NCI-H1092 (cell line): ENCODE results near the gene RNF103.
"Not testable (repeated sequence)": the region's sequence is repeated elsewhere in the genome, so short reads cannot be mapped to it uniquely, and the experiment has no call there.

Experiments
- DNase-seq: peaks from one replicate; lab custom pipeline; 2025; lab: John Stamatoyannopoulos, UW

Gene RNF103

GRCh38 chr2:86623043-86623493 lies 597 bp downstream of the RNF103 start:
- DNase-seq = no peak

GRCh38 chr2:86622519-86623042 lies 1.1 kb downstream of the RNF103 start:
- no peak for DNase-seq

GRCh38 chr2:86621280-86621943 lies 2.3 kb downstream of the RNF103 start:
- no peak for DNase-seq

DNA sequence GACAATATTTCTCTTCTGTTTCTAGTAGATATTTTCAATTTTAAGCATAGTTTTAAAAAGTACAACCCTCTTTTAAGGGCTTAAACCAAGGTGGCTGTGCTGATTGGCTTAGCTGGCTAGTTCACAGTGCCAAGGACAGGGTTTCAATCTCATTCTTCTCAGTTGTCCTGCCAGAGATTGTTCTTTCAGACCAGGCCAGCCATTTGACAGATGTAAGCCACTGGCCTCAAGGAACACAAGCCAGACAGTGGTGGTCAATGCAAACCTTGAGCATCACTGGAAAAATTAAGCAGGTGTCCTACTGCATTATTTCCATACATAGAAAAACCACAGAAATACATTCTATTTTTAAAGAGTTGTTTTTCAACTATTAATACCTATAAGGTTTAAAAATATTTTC lies 5.9 kb downstream of the RNF103 start:
- DNase-seq = no peak

GRCh38 chr2:86617153-86617552 lies 6.5 kb downstream of the RNF103 start:
- no peak for DNase-seq

DNA sequence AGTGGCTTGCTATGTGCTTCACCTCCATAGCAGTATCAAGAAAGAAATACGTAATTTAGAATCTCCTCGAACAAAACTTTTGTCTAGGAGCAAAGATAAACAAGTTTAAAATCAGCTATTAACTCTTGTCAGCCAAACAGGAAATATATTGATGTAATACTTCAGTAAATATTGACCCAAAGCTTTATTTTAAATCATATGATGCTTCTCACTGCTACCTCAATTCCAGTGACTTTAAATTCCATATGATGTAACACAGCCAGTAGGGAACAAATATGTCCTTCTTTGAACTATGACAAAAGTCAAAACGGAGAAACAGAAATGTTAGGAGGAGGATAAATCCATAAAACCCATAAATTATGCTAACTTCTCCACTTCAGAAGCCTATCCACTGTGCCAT lies 7.2 kb downstream of the RNF103 start:
- no peak for DNase-seq

GRCh38 chr2:86615596-86615995 lies 8.1 kb downstream of the RNF103 start:
- DNase-seq = no peak

DNA sequence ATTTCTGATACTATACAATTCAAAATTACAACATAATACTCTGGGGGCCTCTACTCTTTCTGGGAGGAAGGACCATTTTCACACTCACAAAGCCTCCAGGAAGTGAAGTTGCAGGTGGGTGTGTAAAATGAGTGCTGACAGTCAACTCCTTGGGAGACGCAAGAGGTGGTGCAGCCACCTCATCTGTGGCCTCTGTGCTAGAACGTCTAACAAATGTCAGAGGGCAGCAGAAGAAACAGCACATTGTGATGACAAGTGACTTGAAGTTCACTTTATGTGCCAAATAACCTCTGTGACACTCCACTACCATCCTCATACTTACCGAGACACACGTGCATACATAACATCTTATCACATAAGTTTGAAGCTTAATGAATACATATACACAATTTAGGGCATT lies 10.2 kb downstream of the RNF103 start:
- DNase-seq = no peak

DNA sequence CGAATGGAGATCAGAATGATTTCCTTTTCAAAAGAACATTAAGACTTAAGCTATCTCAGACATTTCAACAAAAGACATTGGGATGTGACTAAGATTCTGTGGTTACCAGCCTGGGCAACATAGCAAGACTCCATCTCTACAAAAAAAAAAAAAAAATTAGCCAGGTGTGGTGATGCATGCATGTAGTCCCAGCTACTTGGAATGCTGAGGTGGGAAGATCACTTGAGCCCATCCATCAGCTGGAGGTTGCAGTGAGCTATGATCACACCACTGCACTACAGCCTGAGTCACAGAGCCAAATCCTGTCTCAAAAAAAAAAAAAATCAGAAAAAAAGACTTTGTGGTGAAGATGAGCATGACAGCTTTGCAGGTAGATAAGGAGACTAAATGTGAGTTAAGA lies 12.8 kb downstream of the RNF103 start:
- no peak for DNase-seq

GRCh38 chr2:86608832-86609410 lies 14.7 kb downstream of the RNF103 start:
- DNase-seq = no peak

- DNase-seq = no peak
Measured at GRCh38 chr2:86603905-86604304, 19.8 kb downstream of the RNF103 start.

GRCh38 chr2:86598966-86599365 lies 24.7 kb downstream of the RNF103 start:
- DNase-seq = no peak

GRCh38 chr2:86596118-86596517 lies 27.5 kb downstream of the RNF103 start:
- DNase-seq = no peak

- DNase-seq = no peak
Measured at GRCh38 chr2:86593266-86593665, 30.4 kb downstream of the RNF103 start.

DNA sequence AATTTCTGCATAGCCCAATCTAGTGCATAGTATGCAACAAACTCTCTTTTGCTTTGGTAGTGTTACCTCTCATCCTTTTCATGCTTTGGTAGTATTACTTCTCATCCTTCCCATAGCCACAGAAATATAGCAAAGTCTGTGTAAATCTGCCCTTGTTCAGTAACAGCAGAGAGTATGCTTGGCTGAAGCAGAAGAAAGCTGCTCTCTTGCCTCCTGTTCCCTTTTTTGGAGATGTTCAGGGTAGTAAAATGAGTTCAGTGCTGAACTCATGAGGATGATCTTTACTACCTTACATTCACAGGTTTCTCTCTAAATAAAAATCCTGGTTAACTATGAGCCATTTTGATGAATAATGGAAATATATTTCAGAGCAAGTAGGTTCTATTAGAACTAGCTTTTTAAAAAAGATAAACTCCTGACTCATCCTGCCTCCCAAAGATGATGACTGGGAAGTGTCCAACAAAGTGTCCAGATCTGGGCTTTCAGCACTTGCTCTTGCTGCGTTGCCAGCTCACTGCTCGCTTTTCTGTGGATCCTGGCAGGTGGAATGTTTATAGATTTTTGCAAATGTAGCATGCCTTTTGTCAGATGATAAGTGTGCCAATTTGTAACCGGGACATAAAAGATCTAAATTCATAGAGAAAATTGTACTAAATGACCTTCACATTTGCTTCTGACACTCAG lies 31.0 kb downstream of the RNF103 start:
- DNase-seq = no peak

DNA sequence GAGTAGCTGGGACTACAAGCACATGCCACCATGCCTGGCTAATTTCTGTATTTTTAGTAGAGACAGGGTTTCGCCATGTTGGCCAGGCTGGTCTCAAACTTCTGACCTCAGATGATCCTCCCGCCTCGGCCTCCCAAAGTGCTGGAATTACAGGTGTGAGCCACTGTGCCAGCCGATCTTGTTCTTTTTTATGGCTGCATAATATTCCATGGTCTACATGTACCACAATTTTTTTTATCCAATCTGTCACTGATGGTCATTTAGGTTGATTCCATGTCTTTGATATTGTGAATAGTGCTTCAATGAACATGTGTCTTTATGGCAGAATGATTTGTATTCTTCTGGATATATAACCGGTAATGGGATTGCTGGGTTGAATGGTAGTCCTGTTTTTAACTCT lies 34.0 kb downstream of the RNF103 start:
- not testable (repeated sequence) for DNase-seq

DNA sequence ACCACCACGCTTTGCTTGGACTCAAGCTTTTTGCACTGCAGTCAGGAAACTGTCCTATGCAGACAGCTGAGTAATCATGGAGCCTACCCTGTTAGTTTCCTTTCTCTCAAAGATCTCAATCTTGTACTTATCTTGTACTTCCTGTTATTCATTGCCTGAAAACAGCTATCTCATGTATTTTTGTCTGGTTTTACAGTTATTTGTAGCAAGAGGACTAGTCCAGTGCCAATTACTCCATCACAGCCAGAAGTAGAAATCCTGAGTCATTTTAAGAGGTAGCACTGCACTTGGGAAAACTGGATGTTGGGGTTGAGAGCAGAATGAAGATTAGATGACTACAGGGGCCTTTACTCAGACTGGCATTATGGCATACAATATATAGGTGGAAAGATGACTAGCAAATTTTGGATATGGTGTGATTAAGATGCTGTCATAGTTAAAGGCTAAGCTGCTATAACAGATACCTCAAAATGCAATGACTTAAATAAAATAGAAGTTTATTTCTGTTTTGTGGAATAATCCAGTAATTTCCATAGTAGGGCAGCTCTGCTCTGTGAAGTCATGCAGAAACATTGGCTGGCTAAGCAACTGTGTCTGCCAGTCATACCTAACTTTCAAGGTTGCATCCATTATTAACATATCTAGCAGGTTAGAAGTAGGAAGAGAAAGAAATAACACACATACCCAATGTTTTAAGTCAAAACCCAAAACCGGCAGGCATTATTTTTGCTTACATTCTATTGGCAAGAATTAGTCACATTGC lies 39.3 kb downstream of the RNF103 start:
- DNase-seq = no peak

DNA sequence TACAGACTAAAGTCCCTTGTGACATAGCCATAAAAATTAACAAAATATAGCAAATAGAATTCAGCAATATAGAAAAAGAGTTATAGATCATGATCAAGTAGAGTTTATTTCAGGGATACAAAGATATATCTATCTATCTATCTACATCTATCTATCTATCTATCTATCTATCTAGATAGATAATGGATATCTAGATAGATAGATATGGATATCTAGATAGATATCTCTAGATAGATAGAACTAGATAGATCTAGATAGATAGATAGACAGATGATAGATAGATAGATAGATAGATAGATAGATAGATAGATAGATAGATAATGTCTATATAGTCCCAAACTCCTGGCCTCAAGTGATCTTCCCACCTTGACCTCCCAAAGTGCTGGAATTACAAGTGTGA lies 43.1 kb downstream of the RNF103 start:
- DNase-seq = no peak

DNA sequence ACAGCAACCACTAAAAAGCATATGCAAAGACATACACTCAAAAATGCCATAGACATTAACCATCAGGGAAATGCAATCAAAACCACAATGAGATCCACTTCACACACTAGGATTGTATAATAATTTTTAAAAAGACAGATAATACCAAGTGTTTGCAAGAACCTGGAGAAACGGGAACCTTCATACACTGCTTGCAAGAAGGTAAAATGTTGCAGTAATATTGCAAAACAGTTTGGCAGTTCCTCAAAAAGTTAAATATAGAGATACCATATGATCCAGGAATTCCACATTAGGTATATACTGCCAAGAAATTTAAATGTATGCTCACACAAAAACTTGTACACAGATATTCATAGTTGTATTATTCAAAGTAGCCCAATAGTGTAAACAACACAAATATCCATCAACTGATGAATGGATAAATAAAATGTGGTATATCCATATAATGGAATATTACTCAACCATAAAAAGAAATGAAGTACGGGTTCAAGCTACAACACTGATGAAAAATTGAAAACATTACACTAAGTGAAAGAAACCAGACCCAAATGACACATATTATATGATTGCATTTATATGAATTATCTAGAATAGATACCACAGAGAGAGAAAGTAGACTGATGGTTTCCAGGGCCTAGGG lies 45.7 kb downstream of the RNF103 start:
- no peak for DNase-seq

- DNase-seq = no peak
Measured at GRCh38 chr2:86570059-86570458, 53.6 kb downstream of the RNF103 start.

DNA sequence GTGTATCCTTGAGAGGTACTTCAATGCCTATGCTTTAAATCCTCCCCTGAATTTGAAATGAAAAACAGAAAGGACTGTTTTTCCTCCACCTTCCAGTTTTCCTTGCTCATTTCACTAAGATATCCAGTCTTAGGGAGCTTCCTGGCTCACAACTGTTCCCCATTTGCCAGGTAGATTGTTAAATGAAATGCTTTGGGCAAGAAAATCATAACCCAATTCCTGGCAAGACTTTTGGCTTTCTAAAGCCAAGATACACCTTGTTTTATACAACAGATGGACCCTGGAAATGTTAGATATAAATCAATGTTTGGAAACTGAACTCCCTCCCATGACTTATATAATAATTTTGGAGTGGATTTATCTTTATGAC lies 56.9 kb downstream of the RNF103 start:
- DNase-seq = no peak
